Left lung (tissue), 10 donors: Measurements from ENCODE around the gene TMEM175. TPM values are rescaled to one million over a fixed set of nuclear protein-coding genes. Genes with fewer than 3 reads are reported as not detected.

Source experiments
- ATAC-seq: fragments of 200-7000 bp; cut with Tn5 transposase; one replicate; pipeline ENCODE4 v1.9.1; 2020; ENCODE audit warnings: moderate library complexity
- DNase-seq, 4 donors: peaks; one replicate each; pipeline ENCODE4 v3.0.0-alpha.2; 2013 to 2020
- H3K27ac ChIP-seq, 2 donors: fragments of 200-600 bp; sonication (generic) in 1 of 2; one replicate each; pipeline versions ENCODE4 v1.5.0 to v1.8.0; 2020 to 2021
- H3K27me3 ChIP-seq, 2 donors: fragments of 200-600 bp; sonication (generic) in 1 of 2; one replicate each; pipeline versions ENCODE4 v1.5.0 to v1.8.0; 2020 to 2021
- H3K36me3 ChIP-seq, 2 donors: fragments of 200-600 bp; sonication (generic) in 1 of 2; one replicate each; pipeline versions ENCODE4 v1.5.0 to v1.8.0; 2020 to 2021
- H3K4me1 ChIP-seq, 2 donors: fragments of 200-600 bp; one replicate each; pipeline ENCODE4 v1.8.0; 2021
- H3K4me3 ChIP-seq, 2 donors: fragments of 200-600 bp; sonication (generic) in 1 of 2; one replicate each; pipeline versions ENCODE4 v1.5.0 to v1.8.0; 2020 to 2021; ENCODE audit warnings: mild to moderate bottlenecking in 1 of 2
- H3K9me3 ChIP-seq, 2 donors: fragments of 200-600 bp; sonication (generic) in 1 of 2; one replicate each; pipeline versions ENCODE4 v1.5.0 to v1.8.0; 2020 to 2021
- intact Hi-C, 2 donors: fragments of 100-400 bp; cut with DNase I; formaldehyde crosslinking; loops; one replicate each; pipeline versions ENCODE4 v1.11.2 to v1.14.2; 2022
- polyA plus RNA-seq, 6 donors: library from polyadenylated mRNA; unstranded; fragments of 120-200 nt; gene quantifications; one replicate each; pipeline ENCODE4 v1.2.1, GENCODE V29; 2013; ENCODE audit not compliant: insufficient read length in 6 of 6
- total RNA-seq, 2 donors: library from RNA; stranded (reverse); fragmentation: NEBNext Ultra II Directional; extraction: Animal tissue kit (Norgen Biotek cat#: 25700); gene quantifications; one replicate each; pipeline ENCODE4 v1.2.1, GENCODE V29; 2021
- TF ChIP-seq, protein P1 (sequence below), 2 donors: fragments of 200-600 bp; sonication (generic) in 1 of 2; IDR thresholded peaks; one replicate each; pipeline versions ENCODE4 v1.5.0 to v1.8.0; 2021; ENCODE audit warnings: antibody characterized with exemption in 2 of 2
- donor health status: DM: no; HTN: yes; CAD: no.
- donor health status: DM: no; HTN: no; CAD: no.

Gene TMEM175
- total and polyA plus RNA-seq, 8 donors = 24.4 to 38.7 (median 27.6) TPM

DNA sequence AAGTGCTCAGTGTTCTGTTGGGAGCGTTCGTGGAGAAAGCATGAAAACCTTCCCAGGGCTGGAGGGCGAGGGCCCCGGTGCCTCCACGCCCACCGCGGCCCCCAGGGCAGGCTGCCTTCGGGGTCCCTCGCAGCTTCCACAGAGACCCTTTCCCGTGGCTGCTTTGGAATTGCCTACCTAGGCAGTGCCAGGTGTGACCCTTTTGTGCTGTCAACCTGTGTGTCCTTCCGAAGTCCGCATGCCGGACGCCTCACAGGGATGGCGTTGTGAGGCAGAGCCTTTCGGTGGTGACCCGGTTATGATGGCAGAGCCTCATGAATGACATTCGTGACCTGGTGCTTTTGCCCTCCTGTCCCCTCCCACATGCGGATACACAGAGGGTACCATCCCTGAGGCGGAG lies 17.4 kb downstream of the TMEM175 start:
- Histone ChIP-seq H3K9me3 (no peaks in the 10 kb centered on the region), H3K27me3 (no peaks in the 10 kb centered on the region), H3K4me3 (no peak overlapping the region), H3K36me3 (peaks cover 0 to 23% of the 10 kb centered on the region in 2 donors), H3K27ac (no peak overlapping the region), H3K4me1 (peaks cover 0 to 4% of the 10 kb centered on the region in 2 donors)
- intact Hi-C loops = no loop called here
- TF ChIP-seq, protein P1, sequence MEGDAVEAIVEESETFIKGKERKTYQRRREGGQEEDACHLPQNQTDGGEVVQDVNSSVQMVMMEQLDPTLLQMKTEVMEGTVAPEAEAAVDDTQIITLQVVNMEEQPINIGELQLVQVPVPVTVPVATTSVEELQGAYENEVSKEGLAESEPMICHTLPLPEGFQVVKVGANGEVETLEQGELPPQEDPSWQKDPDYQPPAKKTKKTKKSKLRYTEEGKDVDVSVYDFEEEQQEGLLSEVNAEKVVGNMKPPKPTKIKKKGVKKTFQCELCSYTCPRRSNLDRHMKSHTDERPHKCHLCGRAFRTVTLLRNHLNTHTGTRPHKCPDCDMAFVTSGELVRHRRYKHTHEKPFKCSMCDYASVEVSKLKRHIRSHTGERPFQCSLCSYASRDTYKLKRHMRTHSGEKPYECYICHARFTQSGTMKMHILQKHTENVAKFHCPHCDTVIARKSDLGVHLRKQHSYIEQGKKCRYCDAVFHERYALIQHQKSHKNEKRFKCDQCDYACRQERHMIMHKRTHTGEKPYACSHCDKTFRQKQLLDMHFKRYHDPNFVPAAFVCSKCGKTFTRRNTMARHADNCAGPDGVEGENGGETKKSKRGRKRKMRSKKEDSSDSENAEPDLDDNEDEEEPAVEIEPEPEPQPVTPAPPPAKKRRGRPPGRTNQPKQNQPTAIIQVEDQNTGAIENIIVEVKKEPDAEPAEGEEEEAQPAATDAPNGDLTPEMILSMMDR (IDR thresholded peaks at IDR 0.05) = no peak
- ATAC-seq = no peak
- DNase-seq = no peak

DNA sequence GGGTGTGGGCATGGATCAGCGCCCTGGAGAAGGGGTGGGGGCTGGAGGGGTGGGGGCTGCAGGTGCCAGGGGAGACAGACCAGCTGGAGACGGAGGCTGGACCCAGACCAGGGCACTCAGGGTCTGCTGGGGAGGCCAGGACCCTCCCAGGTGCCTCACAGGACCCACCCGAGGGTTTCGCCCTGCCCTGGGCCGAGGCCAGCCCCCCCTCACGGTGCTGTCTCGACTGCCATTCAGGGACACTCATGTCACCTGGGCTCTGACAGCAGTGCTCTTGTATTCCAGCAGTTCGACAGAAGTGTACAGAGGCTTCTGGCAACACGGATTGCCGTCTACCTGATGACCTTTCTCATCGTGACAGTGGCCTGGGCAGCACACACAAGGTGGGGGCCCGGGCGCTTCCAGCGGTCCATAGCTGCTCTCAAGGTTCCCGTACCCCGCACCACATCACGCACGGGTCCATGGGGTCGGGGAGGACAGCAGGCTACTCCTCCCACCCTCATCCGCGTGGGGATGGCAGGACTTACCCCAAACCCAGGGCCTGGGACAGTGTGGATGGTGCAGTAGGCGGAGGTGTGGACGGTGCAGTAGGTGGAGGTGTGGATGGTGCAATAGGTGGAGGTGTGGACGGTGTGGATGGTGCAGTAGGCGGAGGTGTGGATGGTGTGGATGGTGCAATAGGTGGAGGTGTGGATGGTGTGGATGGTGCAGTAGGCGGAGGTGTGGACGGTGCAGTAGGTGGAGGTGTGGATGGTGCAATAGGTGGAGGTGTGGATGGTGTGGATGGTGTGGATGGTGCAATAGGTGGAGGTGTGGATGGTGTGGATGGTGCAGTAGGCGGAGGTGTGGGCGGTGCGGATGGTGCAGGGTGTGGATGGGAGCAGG lies 18.1 kb downstream of the TMEM175 start:
- Histone ChIP-seq H3K27ac (no peak overlapping the region), H3K4me3 (no peak overlapping the region), H3K9me3 (no peaks in the 10 kb centered on the region), H3K27me3 (no peaks in the 10 kb centered on the region), H3K36me3 (peaks cover 0 to 29% of the 10 kb centered on the region in 2 donors), H3K4me1 (peaks cover 0 to 4% of the 10 kb centered on the region in 2 donors)
- DNase-seq = peak in 1 of 4 donors; percentile 61
- intact Hi-C loops = no loop called here
- TF ChIP-seq, protein P1 (IDR thresholded peaks at IDR 0.05) = no peak
- no peak for ATAC-seq

DNA sequence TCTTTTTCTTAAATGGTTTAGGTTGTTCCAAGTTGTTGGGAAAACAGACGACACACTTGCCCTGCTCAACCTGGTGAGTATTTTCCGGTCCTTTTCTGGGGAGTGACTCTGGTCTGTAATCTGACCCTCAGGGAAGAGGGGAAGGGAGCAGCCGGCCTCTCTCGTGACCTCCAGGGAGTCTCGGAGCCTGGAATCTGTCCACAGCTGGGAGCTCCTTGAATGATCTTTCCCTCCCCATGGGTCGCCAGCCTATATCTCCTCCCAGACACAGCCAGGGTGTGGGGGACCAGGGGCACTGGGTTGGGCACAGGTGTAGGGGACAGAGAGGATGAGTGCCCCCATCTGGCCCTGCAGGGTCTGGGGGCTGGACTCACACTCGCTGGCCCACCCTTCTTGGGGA lies 18.9 kb downstream of the TMEM175 start:
- Histone ChIP-seq H3K36me3 (peaks cover 0 to 35% of the 10 kb centered on the region in 2 donors), H3K27ac (no peak overlapping the region), H3K27me3 (no peaks in the 10 kb centered on the region), H3K9me3 (no peaks in the 10 kb centered on the region), H3K4me3 (no peak overlapping the region), H3K4me1 (no peaks in the 10 kb centered on the region)
- intact Hi-C loops = no loop called here
- ATAC-seq = no peak
- TF ChIP-seq, protein P1 (IDR thresholded peaks at IDR 0.05) = no peak
- peak in 1 of 4 donors; percentile 55 for DNase-seq

DNA sequence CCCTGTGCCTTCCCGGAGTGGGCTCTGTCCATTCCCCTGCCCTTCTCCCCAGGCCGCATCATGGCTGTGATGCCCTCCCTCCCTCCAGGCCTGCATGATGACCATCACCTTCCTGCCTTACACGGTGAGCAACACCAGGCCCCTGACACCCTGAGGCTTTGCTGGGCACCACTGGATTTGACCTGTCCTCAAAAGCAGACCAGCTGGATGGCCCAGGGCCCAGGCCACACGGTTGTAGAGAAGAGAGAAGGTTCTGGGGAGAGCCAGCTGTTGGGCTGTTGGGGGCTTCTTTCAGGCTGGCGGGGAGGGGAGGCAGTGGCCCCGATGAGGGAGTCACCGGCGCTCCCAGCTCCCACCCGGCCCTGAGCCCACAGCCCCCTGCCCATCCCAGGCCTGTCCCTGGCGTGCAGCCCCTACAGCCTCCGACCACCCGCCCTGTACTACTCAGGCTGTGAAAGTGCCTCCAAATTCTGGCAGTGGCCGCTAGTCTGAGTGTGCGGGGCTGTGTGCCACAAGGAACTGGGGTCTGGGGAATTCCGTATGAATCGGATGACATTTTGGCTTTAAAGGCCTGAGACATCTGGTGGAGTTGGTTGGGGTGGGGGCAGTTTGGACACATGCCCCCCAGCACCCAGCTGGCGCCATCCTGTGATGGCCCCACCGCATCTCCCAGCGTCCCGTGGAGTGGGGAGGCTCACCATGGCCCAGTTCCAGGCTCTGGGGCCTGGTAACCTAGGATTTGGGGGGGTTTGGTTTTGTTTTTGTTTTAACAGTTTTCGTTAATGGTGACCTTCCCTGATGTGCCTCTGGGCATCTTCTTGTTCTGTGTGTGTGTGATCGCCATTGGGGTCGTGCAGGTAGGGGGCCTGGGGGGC lies 19.6 kb downstream of the TMEM175 start:
- Histone ChIP-seq H3K9me3 (no peaks in the 10 kb centered on the region), H3K27ac (no peak overlapping the region), H3K27me3 (no peaks in the 10 kb centered on the region), H3K4me3 (no peak overlapping the region), H3K36me3 (peaks cover 0 to 37% of the 10 kb centered on the region in 2 donors), H3K4me1 (no peaks in the 10 kb centered on the region)
- TF ChIP-seq, protein P1 (IDR thresholded peaks at IDR 0.05) = no peak
- intact Hi-C loops = no loop called here
- DNase-seq (peak in 2 of 4 donors; percentile 3 to 52), ATAC-seq (no peak)
